Fibroblast of lung (primary cell): ENCODE results near the gene MCAT.

Experiments used
- CTCF ChIP-seq, 2 donors: IDR thresholded peaks in 1 of 2; conservative IDR thresholded peaks in 1 of 2; 1 replicate in 1 of 2; 2 replicates in 1 of 2; pipeline ENCODE4 v1.5.1; 2011 to 2012; ENCODE audit warnings: low read length in 2 of 2, control low read depth in 1 of 2, inconsistent platforms in 1 of 2, low read depth in 1 of 2, mild to moderate bottlenecking in 1 of 2
- EZH2 ChIP-seq: IDR thresholded peaks from 2 replicates; pipeline ENCODE4 v1.5.1; 2012; ENCODE audit warnings: low read length, control low read depth, mild to moderate bottlenecking; ENCODE audit errors: missing control alignments

GRCh38 chr22:43136255-43136654 is 6.9 kb downstream of the MCAT start:
- TF ChIP-seq CTCF (conservative IDR thresholded peaks at IDR 0.05 in 1 of 2, IDR thresholded peaks at IDR 0.05 in 1 of 2; ENCODE audit: low read depth in 1 of 2, low read length in 2 of 2): peak; percentile 56 to 72
- TF ChIP-seq EZH2: no peak
